GM12878 (cell line): ENCODE data around the gene TAPBP. TPM values are rescaled to one million over a fixed set of nuclear protein-coding genes. Genes with fewer than 3 reads are reported as not detected.

Experiments
- ATF3 ChIP-seq: IDR thresholded peaks from 2 replicates; pipeline ENCODE4 v1.6.1; 2011; ENCODE audit warnings: low read depth, mild to moderate bottlenecking, low read length, moderate library complexity, borderline replicate concordance; ENCODE audit errors: extremely low read depth
- BACH1 ChIP-seq: fragments of 450-650 bp; IDR thresholded peaks from 2 replicates; pipeline ENCODE4 v1.6.1; 2017; ENCODE audit warnings: mild to moderate bottlenecking, borderline replicate concordance
- BHLHE40 ChIP-seq, 2 experiments: fragments of 450-650 bp in 1 of 2; IDR thresholded peaks; 2 replicates each; pipeline ENCODE4 v1.6.1; 2011 to 2017; ENCODE audit warnings: low read depth in 2 of 2, borderline replicate concordance in 1 of 2, improper control_type of control experiment in 1 of 2, low read length in 1 of 2, mild to moderate bottlenecking in 1 of 2
- BRCA1 ChIP-seq: IDR thresholded peaks from 2 replicates; pipeline ENCODE4 v1.6.1; 2011; ENCODE audit warnings: low read depth, low read length, improper control_type of control experiment
- CEBPB ChIP-seq, 2 experiments: fragments of 150-350 bp in 1 of 2; IDR thresholded peaks; 2 replicates each; pipeline ENCODE4 v1.6.1; 2012 to 2014; ENCODE audit warnings: low read depth in 2 of 2, low read length in 2 of 2, borderline replicate concordance in 1 of 2, inconsistent platforms in 1 of 2
- EGR1 ChIP-seq, 2 experiments: IDR thresholded peaks; 1 replicate in 1 of 2; 2 replicates in 1 of 2; pipeline ENCODE4 v1.6.1; 2011 to 2012; ENCODE audit warnings: low read depth in 2 of 2, low read length in 2 of 2, borderline replicate concordance in 1 of 2, mild to moderate bottlenecking in 1 of 2, moderate library complexity in 1 of 2
- ESRRA ChIP-seq: IDR thresholded peaks from 2 replicates; pipeline ENCODE4 v1.6.1; 2012; ENCODE audit warnings: mild to moderate bottlenecking, low read length, improper control_type of control experiment
- FOXM1 ChIP-seq: IDR thresholded peaks from 2 replicates; pipeline ENCODE4 v1.6.1; 2012; ENCODE audit warnings: low read depth, mild to moderate bottlenecking, inconsistent platforms, low read length, moderate library complexity
- HCFC1 ChIP-seq: fragments of 150-350 bp; IDR thresholded peaks from 2 replicates; pipeline ENCODE4 v1.6.1; 2014; ENCODE audit warnings: low read length
- IKZF1 ChIP-seq: fragments of 450-650 bp; conservative IDR thresholded peaks from 2 replicates; pipeline ENCODE4 v1.6.1; 2017; ENCODE audit warnings: antibody characterized with exemption, mild to moderate bottlenecking
- IRF4 ChIP-seq: IDR thresholded peaks from 2 replicates; pipeline ENCODE4 v1.6.1; 2011; ENCODE audit warnings: low read depth, low read length
- KAT2A ChIP-seq: conservative IDR thresholded peaks from 2 replicates; pipeline ENCODE4 v1.6.1; 2011; ENCODE audit warnings: low read depth, low read length; ENCODE audit not compliant: control insufficient read depth
- PAX5 ChIP-seq: IDR thresholded peaks from 2 replicates; pipeline ENCODE4 v1.6.1; 2011; ENCODE audit warnings: low read depth, low read length, borderline replicate concordance
- PKNOX1 ChIP-seq: fragments of 450-650 bp; IDR thresholded peaks from 2 replicates; pipeline ENCODE4 v1.6.1; 2016; ENCODE audit warnings: mild to moderate bottlenecking
- RAD51 ChIP-seq: fragments of 450-650 bp; IDR thresholded peaks from 2 replicates; pipeline ENCODE4 v1.6.1; 2016; ENCODE audit warnings: moderate library complexity, mild to moderate bottlenecking, inconsistent platforms
- RELA ChIP-seq: fragments of 450-650 bp; IDR thresholded peaks from 2 replicates; pipeline ENCODE4 v1.8.0; 2014; ENCODE audit warnings: borderline replicate concordance; ENCODE audit not compliant: partially characterized antibody
- RFX5 ChIP-seq: IDR thresholded peaks from 2 replicates; pipeline ENCODE4 v1.6.1; 2011; ENCODE audit warnings: low read depth, low read length, improper control_type of control experiment
- RUNX3 ChIP-seq: IDR thresholded peaks from 2 replicates; pipeline ENCODE4 v1.6.1; 2012; ENCODE audit warnings: low read length, inconsistent platforms
- SIX5 ChIP-seq: IDR thresholded peaks from 2 replicates; pipeline ENCODE4 v1.6.1; 2011; ENCODE audit warnings: mild to moderate bottlenecking, low read depth, low read length, moderate library complexity; ENCODE audit not compliant: severe bottlenecking
- SMAD5 ChIP-seq: IDR thresholded peaks from 2 replicates; pipeline ENCODE4 v1.6.1; 2016; ENCODE audit warnings: antibody characterized with exemption, low read depth
- SMARCA5 ChIP-seq: fragments of 450-650 bp; IDR thresholded peaks from 2 replicates; pipeline ENCODE4 v1.6.1; 2017; ENCODE audit warnings: mild to moderate bottlenecking
- SPI1 ChIP-seq: IDR thresholded peaks from 2 replicates; pipeline ENCODE4 v1.6.1; 2011; ENCODE audit warnings: low read depth, mild to moderate bottlenecking, low read length, moderate library complexity, borderline replicate concordance; ENCODE audit not compliant: insufficient read depth
- USF2 ChIP-seq: IDR thresholded peaks from 2 replicates; pipeline ENCODE4 v1.6.1; 2011; ENCODE audit warnings: low read depth, low read length, improper control_type of control experiment, borderline replicate concordance
- ZNF687 ChIP-seq: fragments of 450-650 bp; IDR thresholded peaks from 2 replicates; pipeline ENCODE4 v1.6.1; 2017; ENCODE audit warnings: mild to moderate bottlenecking, moderate library complexity
- ZSCAN29 ChIP-seq: fragments of 450-650 bp; IDR thresholded peaks from 2 replicates; pipeline ENCODE4 v1.6.1; 2017; ENCODE audit warnings: mild to moderate bottlenecking, moderate library complexity
- ZZZ3 ChIP-seq: IDR thresholded peaks from 2 replicates; pipeline ENCODE4 v1.6.1; 2011; ENCODE audit warnings: low read depth; ENCODE audit not compliant: control insufficient read depth, insufficient read length
- polyA plus RNA-seq, 11 experiments: library from polyadenylated mRNA; depleted of rRNA in 4 of 11; unstranded in 6 of 11; stranded (reverse) in 5 of 11; fragments of >200 nt; fragmentation: Nextera tagmentation in 4 of 11; fragmentation: Illumina TruSeq in 1 of 11; extraction: Ambion mirVana in 4 of 11; extraction: Trizol in 1 of 11; gene quantifications; 1 replicate in 1 of 11; 2 replicates in 10 of 11; pipeline versions ENCODE4 v1.2.1 to v1.2.3, GENCODE V29; 2011 to 2016; ENCODE audit warnings: inconsistent platforms in 2 of 11, missing spikeins in 2 of 11, low read depth in 1 of 11
- total RNA-seq, 4 experiments: library from RNA; depleted of rRNA in 3 of 4; stranded (reverse); fragments of >200 nt in 3 of 4; fragmentation: Illumina TruSeq in 1 of 4; extraction: Trizol in 1 of 4; gene quantifications; 2 replicates each; pipeline versions ENCODE4 v1.2.1 to v1.2.3, GENCODE V29; 2013 to 2021

The TAPBP gene
- total and polyA plus RNA-seq, 10 of the 15 experiments (the other 5 are each of a cell fraction or from before 2014, with no cell fraction given) = 14.6 to 210 (median 78.1) TPM

- TF ChIP-seq BHLHE40 (IDR thresholded peaks at IDR 0.05; ENCODE audit: borderline replicate concordance in 1 of 2, low read depth in 2 of 2, low read length in 1 of 2) (peak in 1 of 2 experiments; percentile 74; a peak in 1 of 4 replicates), IRF4 (peak; percentile 66), KAT2A (no peak), ZSCAN29 (no peak), PKNOX1 (peak; percentile 58; the same call in 1 of the 2 replicates), ESRRA (no peak), IKZF1 (peak; percentile 41; the same call in 1 of the 2 replicates), RFX5 (no peak), ZZZ3 (no peak), CEBPB (IDR thresholded peaks at IDR 0.05; ENCODE audit: borderline replicate concordance in 1 of 2, low read depth in 2 of 2, low read length in 2 of 2) (no peak), HCFC1 (no peak), USF2 (peak; percentile 57), RAD51 (peak; percentile 92), EGR1 (IDR thresholded peaks at IDR 0.05; ENCODE audit: borderline replicate concordance in 1 of 2, low read depth in 2 of 2, low read length in 2 of 2) (no peak), FOXM1 (no peak), SMARCA5 (no peak), RUNX3 (0 out of 2 replicates have a peak, but pooled peaks have one; percentile 5), PAX5 (0 out of 2 replicates have a peak, but pooled peaks have one; percentile 23), SMAD5 (no peak), SIX5 (no peak), SPI1 (peak; percentile 95), RELA (no peak), BRCA1 (no peak), BACH1 (no peak), ZNF687 (no peak), ATF3 (peak; percentile 35; the same call in 1 of the 2 replicates)
Measured at GRCh38 chr6:33297406-33297955, 16.4 kb downstream of the TAPBP start (continued).
